IMR-90 (cell line): Measurements from ENCODE around the gene PNMA8C. TPM values are rescaled to one million over a fixed set of nuclear protein-coding genes. Genes with fewer than 3 reads are reported as not detected.

Source experiments
- ATAC-seq: fragments of 200-7000 bp; cut with Tn5 transposase; 2 replicates; pipeline ENCODE4 v1.9.1; 2020; ENCODE audit warnings: low read depth, mild to moderate bottlenecking, moderate library complexity
- BruUV-seq: library from RNA; stranded (reverse); fragments of 400-500 nt; replicated peaks from 2 replicates; lab custom pipeline; 2021; lab: Mats Ljungman, UMichigan
- CTCF ChIA-PET: fragments of 300-600 bp; formaldehyde crosslinking; extraction: SDS; loops from one replicate; lab custom pipeline; 2021; ENCODE audit warnings: antibody characterized with exemption; lab: Yijun Ruan, JAX
- POLR2A ChIA-PET: fragments of 300-600 bp; sonication (Branson Sonifier 250); formaldehyde crosslinking; loops from one replicate; lab custom pipeline; 2022; ENCODE audit warnings: antibody characterized with exemption; ENCODE audit not compliant: unreplicated experiment; lab: Charles Lee
- DNase-seq: peaks from one replicate; pipeline ENCODE4 v3.0.0; 2013
- H2AFZ ChIP-seq: replicated peaks from 2 replicates; pipeline ENCODE3; 2013; ENCODE audit warnings: low read length, mild to moderate bottlenecking; ENCODE audit not compliant: poor library complexity
- H2AK5ac ChIP-seq: 2 replicates; pipeline ENCODE4 v1.6.1; 2013; ENCODE audit warnings: low read depth, low read length, inconsistent platforms
- H2AK9ac ChIP-seq: replicated peaks from 2 replicates; pipeline ENCODE3; 2013; ENCODE audit warnings: mild to moderate bottlenecking, low read depth, low read length, moderate library complexity; ENCODE audit not compliant: poor library complexity
- H2BK120ac ChIP-seq: 2 replicates; pipeline ENCODE4 v1.6.1; 2013; ENCODE audit warnings: low read depth, low read length, inconsistent platforms
- H2BK15ac ChIP-seq: 3 replicates; pipeline ENCODE4 v1.6.1; 2013; ENCODE audit warnings: low read depth, low read length, inconsistent platforms
- H2BK20ac ChIP-seq: 2 replicates; pipeline ENCODE4 v1.6.1; 2013; ENCODE audit warnings: low read depth, mild to moderate bottlenecking, inconsistent platforms, low read length, moderate library complexity
- H2BK5ac ChIP-seq: 2 replicates; pipeline ENCODE4 v1.6.1; 2013; ENCODE audit warnings: mild to moderate bottlenecking, low read depth, low read length, inconsistent platforms; ENCODE audit not compliant: poor library complexity, severe bottlenecking
- H3K14ac ChIP-seq: replicated peaks from 2 replicates; pipeline ENCODE4 v1.6.1; 2013; ENCODE audit warnings: low read depth, low read length, inconsistent platforms
- H3K18ac ChIP-seq: 2 replicates; pipeline ENCODE4 v1.6.1; 2013; ENCODE audit warnings: low read depth, low read length, control low read depth
- H3K23ac ChIP-seq: 2 replicates; pipeline ENCODE4 v1.6.1; 2013; ENCODE audit warnings: low read depth, low read length, inconsistent platforms
- H3K27ac ChIP-seq: 2 replicates; pipeline ENCODE4 v1.5.1; 2013; ENCODE audit warnings: mild to moderate bottlenecking, control low read depth, low read length; ENCODE audit not compliant: insufficient read depth
- H3K27me3 ChIP-seq: 2 replicates; pipeline ENCODE4 v1.6.1; 2013; ENCODE audit warnings: low read length; ENCODE audit not compliant: control insufficient read depth, insufficient read depth
- H3K36me3 ChIP-seq: 2 replicates; pipeline ENCODE4 v1.6.1; 2013; ENCODE audit warnings: low read length, mixed read lengths; ENCODE audit not compliant: control insufficient read depth, insufficient read depth
- H3K4ac ChIP-seq: 2 replicates; pipeline ENCODE4 v1.6.1; 2013; ENCODE audit warnings: low read depth, low read length, inconsistent platforms
- H3K4me1 ChIP-seq: 2 replicates; pipeline ENCODE4 v1.6.1; 2013; ENCODE audit warnings: low read length, mixed read lengths; ENCODE audit not compliant: control insufficient read depth, insufficient read depth
- H3K4me2 ChIP-seq: 2 replicates; pipeline ENCODE4 v1.6.1; 2013; ENCODE audit warnings: low read depth, mild to moderate bottlenecking, control low read depth, low read length, moderate library complexity
- H3K4me3 ChIP-seq: 2 replicates; pipeline ENCODE4 v1.5.1; 2013; ENCODE audit warnings: low read depth, mild to moderate bottlenecking, control low read depth, low read length, moderate library complexity; ENCODE audit not compliant: insufficient read depth
- H3K56ac ChIP-seq: 2 replicates; pipeline ENCODE4 v1.6.1; 2013; ENCODE audit warnings: low read length, inconsistent platforms; ENCODE audit not compliant: insufficient read depth; ENCODE audit errors: extremely low read depth
- H3K79me1 ChIP-seq, 2 experiments: 2 replicates each; pipeline ENCODE4 v1.6.1; 2013; ENCODE audit warnings: low read length in 2 of 2, inconsistent platforms in 1 of 2, low read depth in 1 of 2
- H3K9ac ChIP-seq: 2 replicates; pipeline ENCODE4 v1.6.1; 2013; ENCODE audit warnings: low read depth, low read length, control low read depth
- H3K9me1 ChIP-seq: 2 replicates; pipeline ENCODE4 v1.6.1; 2013; ENCODE audit warnings: low read length, inconsistent platforms; ENCODE audit not compliant: insufficient read depth
- H3K9me3 ChIP-seq: 2 replicates; pipeline ENCODE4 v1.6.1; 2013; ENCODE audit warnings: low read length; ENCODE audit not compliant: control insufficient read depth, insufficient read depth
- H4K20me1 ChIP-seq: 2 replicates; pipeline ENCODE4 v1.6.1; 2013; ENCODE audit warnings: low read length, inconsistent platforms; ENCODE audit not compliant: insufficient read depth
- H4K5ac ChIP-seq: 2 replicates; pipeline ENCODE4 v1.6.1; 2013; ENCODE audit warnings: mild to moderate bottlenecking, low read depth, low read length, control low read depth
- H4K8ac ChIP-seq, 2 experiments: 2 replicates each; pipeline ENCODE4 v1.6.1; 2013; ENCODE audit warnings: low read depth in 2 of 2, low read length in 2 of 2, control low read depth in 1 of 2, inconsistent platforms in 1 of 2
- H4K91ac ChIP-seq: 2 replicates; pipeline ENCODE4 v1.6.1; 2013; ENCODE audit warnings: low read depth, low read length, inconsistent platforms; ENCODE audit not compliant: insufficient read depth
- CTCF ChIP-seq: conservative IDR thresholded peaks from 2 replicates; pipeline ENCODE4 v1.5.1; 2012; ENCODE audit warnings: mild to moderate bottlenecking, low read depth, low read length, improper control_type of control experiment
- RCOR1 ChIP-seq: IDR thresholded peaks from 2 replicates; pipeline ENCODE4 v1.6.1; 2012; ENCODE audit warnings: mild to moderate bottlenecking, low read length, improper control_type of control experiment; ENCODE audit not compliant: insufficient replicate concordance
- WGBS, 2 experiments: methylation state at CpG; one replicate each; pipeline versions ENCODE4 v1.1.5 to v1.1.7; 2013; ENCODE audit warnings: missing lambda C conversion rate in 2 of 2; ENCODE audit not compliant: insufficient read length in 1 of 2; ENCODE audit errors: extremely low coverage in 2 of 2; 5-methylcytosine and 5-hydroxymethylcytosine counted together
- dilution Hi-C: fragments of 300-500 bp; cut with HindIII; formaldehyde crosslinking; loops from one replicate; pipeline ENCODE4 v1.14.3; 2018; ENCODE audit warnings: low sequenced_read_pairs; ENCODE audit not compliant: unreplicated experiment
- in situ Hi-C: fragments of 300-500 bp; cut with MboI; formaldehyde crosslinking; loops from 3 replicates; pipeline ENCODE4 v1.14.3; 2019; ENCODE audit warnings: low sequenced_read_pairs, inconsistent platforms, mixed read lengths
- intact Hi-C: fragments of 100-400 bp; cut with micrococcal nuclease; formaldehyde crosslinking; loops from 2 replicates; pipeline ENCODE4 v1.10.0; 2022
- polyA plus RNA-seq, 3 experiments: library from polyadenylated mRNA; depleted of rRNA; stranded (reverse); fragments of >200 nt; gene quantifications; 2 replicates each; pipeline ENCODE4 v1.2.3, GENCODE V29; 2012; ENCODE audit warnings: low replicate concordance in 1 of 3
- total RNA-seq: library from RNA; depleted of rRNA; stranded (reverse); fragments of >200 nt; gene quantifications from 2 replicates; pipeline ENCODE4 v1.2.3, GENCODE V29; 2012

The PNMA8C gene
- total and polyA plus RNA-seq, 2 of the 4 experiments (the other 2 are of a cell fraction) = 0.09 to 0.18 TPM

GRCh38 chr19:46380690-46381089 lies 48.0 kb downstream of the PNMA8C start:
- TF ChIP-seq CTCF (no peak), RCOR1 (no peak)
- H3K4me2 ChIP-seq = no peak overlapping the region
- BruUV-seq = no TSS peak
- H3K56ac ChIP-seq = no peak overlapping the region
- no peak overlapping the region for H2AK9ac ChIP-seq
- H3K9me3 ChIP-seq = no peaks in the 10 kb centered on the region
- dilution Hi-C loops (no loop called here), intact Hi-C loops (no loop called here), in situ Hi-C loops (loop anchor here (10.0 kb wide), 1 partner anchor 96 kb away; no protein-coding TSS in a partner anchor)
- no peak overlapping the region for H3K23ac ChIP-seq
- H2BK120ac ChIP-seq = no peak overlapping the region
- no peak overlapping the region for H4K91ac ChIP-seq
- no peak overlapping the region for H3K27ac ChIP-seq
- POLR2A ChIA-PET = no interaction called here
- H3K18ac ChIP-seq = no peak overlapping the region
- CTCF ChIA-PET = no interaction called here
- H2AK5ac ChIP-seq = no peak overlapping the region
- no peak overlapping the region for H2BK15ac ChIP-seq
- no peak overlapping the region for H3K9ac ChIP-seq
- H2AFZ ChIP-seq = no peak overlapping the region
- WGBS, 2 experiments = no CpG with 5 or more reads among the region's 2 CpGs
- H4K8ac ChIP-seq = no peak overlapping the region
- H3K14ac ChIP-seq = no peak overlapping the region
- DNase-seq = no peak
- no peak overlapping the region for H3K4me3 ChIP-seq
- H3K79me1 ChIP-seq = peaks cover 19 to 61% of the 10 kb centered on the region in 2 experiments
- H2BK20ac ChIP-seq = no peak overlapping the region
- no peak overlapping the region for H2BK5ac ChIP-seq
- H3K36me3 ChIP-seq = peaks cover 33% of the 10 kb centered on the region
- H3K4me1 ChIP-seq = no peaks in the 10 kb centered on the region; the same call in 1 of the 2 replicates
- peaks cover 8% of the 10 kb centered on the region for H3K9me1 ChIP-seq
- H3K4ac ChIP-seq = no peak overlapping the region
- H4K20me1 ChIP-seq = no peaks in the 10 kb centered on the region
- H4K5ac ChIP-seq = no peak overlapping the region
- no peak for ATAC-seq
- H3K27me3 ChIP-seq = no peaks in the 10 kb centered on the region
